ENCODE measurements around the gene CNIH2.

GRCh38 chr11:66265531-66266377 is 12.2 kb upstream of the CNIH2 start:
- TF ChIP-seq CTCF (IDR thresholded peaks at IDR 0.05) = no peak
- TF ChIP-seq POLR2A (IDR thresholded peaks at IDR 0.05) = no peak
- no peak for TF ChIP-seq POLR2AphosphoS5 (IDR thresholded peaks at IDR 0.05)
